Sigmoid colon (tissue), 4 donors: ENCODE results near the gene MAST4.

Experiments used
- EP300 ChIP-seq, 4 donors: sonication (generic); formaldehyde crosslinking; IDR thresholded peaks; one replicate each; pipeline ENCODE4 v1.6.1; 2017; ENCODE audit warnings: antibody characterized with exemption in 4 of 4
- POLR2A ChIP-seq, 2 donors: fragments of 450-650 bp; IDR thresholded peaks; one replicate each; pipeline ENCODE4 v1.6.1; 2016; ENCODE audit warnings: antibody characterized with exemption in 2 of 2, mild to moderate bottlenecking in 2 of 2, moderate library complexity in 2 of 2
- POLR2AphosphoS5 ChIP-seq, 4 donors: sonication (generic); formaldehyde crosslinking; IDR thresholded peaks; one replicate each; pipeline ENCODE4 v1.6.1; 2017; ENCODE audit warnings: antibody characterized with exemption in 4 of 4
- TF ChIP-seq, protein P1 (sequence below), 4 experiments: fragments of 450-650 bp in 3 of 4; fragments of 200-600 bp in 1 of 4; IDR thresholded peaks; one replicate each; pipeline ENCODE4 v1.5.1; 2016 to 2019; ENCODE audit warnings: antibody characterized with exemption in 4 of 4, mild to moderate bottlenecking in 3 of 4, moderate library complexity in 2 of 4

DNA sequence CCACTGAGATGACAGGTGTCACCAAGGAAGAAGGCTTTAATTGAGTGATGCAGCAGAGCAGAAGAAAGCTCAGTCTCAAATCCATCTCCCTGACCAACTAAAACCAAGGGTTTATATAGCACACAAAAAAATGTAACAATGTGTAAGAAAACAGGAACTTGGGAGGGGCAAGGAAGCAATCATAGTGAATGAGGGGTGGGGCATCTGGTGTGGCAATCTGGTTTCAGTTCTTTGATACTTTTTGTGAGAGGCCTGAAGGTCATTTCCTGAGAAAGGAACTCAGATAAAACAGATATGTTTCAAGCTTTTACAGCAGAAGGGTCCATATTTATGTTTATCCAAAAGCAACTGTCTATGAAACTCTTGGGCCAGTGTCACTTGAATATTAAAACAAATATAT lies 580.7 kb downstream of the MAST4 start:
- TF ChIP-seq, protein P1, sequence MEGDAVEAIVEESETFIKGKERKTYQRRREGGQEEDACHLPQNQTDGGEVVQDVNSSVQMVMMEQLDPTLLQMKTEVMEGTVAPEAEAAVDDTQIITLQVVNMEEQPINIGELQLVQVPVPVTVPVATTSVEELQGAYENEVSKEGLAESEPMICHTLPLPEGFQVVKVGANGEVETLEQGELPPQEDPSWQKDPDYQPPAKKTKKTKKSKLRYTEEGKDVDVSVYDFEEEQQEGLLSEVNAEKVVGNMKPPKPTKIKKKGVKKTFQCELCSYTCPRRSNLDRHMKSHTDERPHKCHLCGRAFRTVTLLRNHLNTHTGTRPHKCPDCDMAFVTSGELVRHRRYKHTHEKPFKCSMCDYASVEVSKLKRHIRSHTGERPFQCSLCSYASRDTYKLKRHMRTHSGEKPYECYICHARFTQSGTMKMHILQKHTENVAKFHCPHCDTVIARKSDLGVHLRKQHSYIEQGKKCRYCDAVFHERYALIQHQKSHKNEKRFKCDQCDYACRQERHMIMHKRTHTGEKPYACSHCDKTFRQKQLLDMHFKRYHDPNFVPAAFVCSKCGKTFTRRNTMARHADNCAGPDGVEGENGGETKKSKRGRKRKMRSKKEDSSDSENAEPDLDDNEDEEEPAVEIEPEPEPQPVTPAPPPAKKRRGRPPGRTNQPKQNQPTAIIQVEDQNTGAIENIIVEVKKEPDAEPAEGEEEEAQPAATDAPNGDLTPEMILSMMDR (IDR thresholded peaks at IDR 0.05): no peak
- TF ChIP-seq POLR2AphosphoS5 (IDR thresholded peaks at IDR 0.05) (no peak), POLR2A (IDR thresholded peaks at IDR 0.05) (no peak), EP300 (IDR thresholded peaks at IDR 0.05) (no peak)
